ENCODE measurements around the gene SLC38A10. TPM values are rescaled to one million over a fixed set of nuclear protein-coding genes. Genes with fewer than 3 reads are reported as not detected.
A peak's percentile ranks its signal among the peaks of the same experiment; 100 is the strongest.

SLC38A10 gene
- total and polyA plus RNA-seq, 2 of the 4 experiments (the other 2 are of a cell fraction): 12.7 to 46.7 TPM

- Histone ChIP-seq H2BK15ac (ENCODE audit: low read depth, low read length) (no peak overlapping the region), H3K9me1 (ENCODE audit: insufficient read depth, low read length) (no peaks in the 10 kb centered on the region; the same call in 1 of the 2 replicates), H3K56ac (ENCODE audit: extremely low read depth, insufficient read depth, low read length) (no peak overlapping the region), H3K4me3 (ENCODE audit: insufficient read depth, low read depth, low read length) (no peak overlapping the region), H3K4ac (ENCODE audit: low read depth, low read length) (no peak overlapping the region), H3K27me3 (ENCODE audit: control insufficient read depth, insufficient read depth, low read length) (no peaks in the 10 kb centered on the region), H3K23ac (ENCODE audit: low read depth, low read length) (no peak overlapping the region), H4K5ac (ENCODE audit: low read depth, low read length) (no peak overlapping the region), H2AK9ac (replicated peaks; ENCODE audit: low read depth, low read length, poor library complexity) (no peak overlapping the region), H3K18ac (ENCODE audit: low read depth, low read length) (no peak overlapping the region), H3K14ac (replicated peaks; ENCODE audit: low read depth, low read length) (no peak overlapping the region), H2BK5ac (ENCODE audit: low read depth, low read length, poor library complexity, severe bottlenecking) (no peak overlapping the region), H3K4me2 (ENCODE audit: low read depth, low read length) (no peak overlapping the region), H2AFZ (replicated peaks; ENCODE audit: low read length, poor library complexity) (no peak overlapping the region), H3K27ac (ENCODE audit: insufficient read depth, low read length) (no peak overlapping the region), H2BK20ac (ENCODE audit: low read depth, low read length) (no peak overlapping the region), H4K8ac (ENCODE audit: low read depth in 2 of 2, low read length in 2 of 2) (no peak overlapping the region), H4K20me1 (ENCODE audit: insufficient read depth, low read length) (peaks cover 22% of the 10 kb centered on the region), H3K4me1 (ENCODE audit: control insufficient read depth, insufficient read depth, low read length) (peaks cover 4% of the 10 kb centered on the region), H3K79me1 (ENCODE audit: low read depth in 1 of 2, low read length in 2 of 2) (peaks cover 19 to 73% of the 10 kb centered on the region in 2 experiments), H3K36me3 (ENCODE audit: control insufficient read depth, insufficient read depth, low read length) (peaks cover 25% of the 10 kb centered on the region), H3K9me3 (ENCODE audit: control insufficient read depth, insufficient read depth, low read length) (no peaks in the 10 kb centered on the region), H2AK5ac (ENCODE audit: low read depth, low read length) (no peak overlapping the region), H4K91ac (ENCODE audit: insufficient read depth, low read depth, low read length) (no peak overlapping the region), H3K9ac (ENCODE audit: low read depth, low read length) (no peak overlapping the region), H2BK120ac (ENCODE audit: low read depth, low read length) (no peak overlapping the region)
- CTCF ChIA-PET: no interaction called here
- 0% methylated on average over 1 of the region's 16 CpGs; no CpG with 5 or more reads in 1 of the 2 experiments for WGBS, 2 experiments (ENCODE audit: extremely low coverage in 2 of 2, insufficient read length in 1 of 2)
- no TSS peak for BruUV-seq (replicated peaks)
- in situ Hi-C loops (cut with MboI; ENCODE audit: low sequenced_read_pairs): no loop called here
- no peak for ATAC-seq (ENCODE audit: low read depth)
- TF ChIP-seq, protein P1, sequence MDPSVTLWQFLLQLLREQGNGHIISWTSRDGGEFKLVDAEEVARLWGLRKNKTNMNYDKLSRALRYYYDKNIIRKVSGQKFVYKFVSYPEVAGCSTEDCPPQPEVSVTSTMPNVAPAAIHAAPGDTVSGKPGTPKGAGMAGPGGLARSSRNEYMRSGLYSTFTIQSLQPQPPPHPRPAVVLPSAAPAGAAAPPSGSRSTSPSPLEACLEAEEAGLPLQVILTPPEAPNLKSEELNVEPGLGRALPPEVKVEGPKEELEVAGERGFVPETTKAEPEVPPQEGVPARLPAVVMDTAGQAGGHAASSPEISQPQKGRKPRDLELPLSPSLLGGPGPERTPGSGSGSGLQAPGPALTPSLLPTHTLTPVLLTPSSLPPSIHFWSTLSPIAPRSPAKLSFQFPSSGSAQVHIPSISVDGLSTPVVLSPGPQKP (IDR thresholded peaks at IDR 0.05; ENCODE audit: borderline replicate concordance, low read depth, low read length): no peak
- TF ChIP-seq MXI1 (IDR thresholded peaks at IDR 0.05; ENCODE audit: borderline replicate concordance, low read depth, low read length) (no peak), MAZ (IDR thresholded peaks at IDR 0.05; ENCODE audit: borderline replicate concordance, low read depth, low read length) (no peak), RAD21 (IDR thresholded peaks at IDR 0.05; ENCODE audit: low read length) (peak; percentile 63), CTCF (conservative IDR thresholded peaks at IDR 0.05; ENCODE audit: low read depth, low read length) (peak; percentile 56), NFE2L2 (IDR thresholded peaks at IDR 0.05; ENCODE audit: low read depth, low read length) (no peak), RFX5 (IDR thresholded peaks at IDR 0.05; ENCODE audit: low read depth, low read length) (no peak), FOS (IDR thresholded peaks at IDR 0.05; ENCODE audit: low read depth, low read length) (no peak), SMC3 (IDR thresholded peaks at IDR 0.05; ENCODE audit: low read depth, low read length) (peak; percentile 43), MAFK (IDR thresholded peaks at IDR 0.05; ENCODE audit: low read depth, low read length) (no peak)
- dilution Hi-C loops (cut with HindIII; ENCODE audit: low sequenced_read_pairs, unreplicated experiment): no loop called here
- DNase-seq: peak; percentile 25
- intact Hi-C loops (cut with micrococcal nuclease): no loop called here
- POLR2A ChIA-PET (ENCODE audit: unreplicated experiment): interaction anchor here (0.6 kb wide), 1 partner anchor 54 kb away, joined by 4 read pairs; no protein-coding TSS in a partner anchor
Measured at GRCh38 chr17:81291662-81292061, 3.4 kb downstream of the SLC38A10 start.

Measured in IMR-90 (cell line).